HCT116 (cell line): ENCODE data around the gene CDKN1C. TPM values are rescaled to one million over a fixed set of nuclear protein-coding genes. Genes with fewer than 3 reads are reported as not detected.

Experiments
- ATAC-seq: fragments of 200-7000 bp; cut with Tn5 transposase; 2 replicates; pipeline ENCODE4 v1.9.1; 2020; ENCODE audit warnings: mild to moderate bottlenecking, moderate library complexity
- BruUV-seq: library from RNA; stranded (reverse); fragments of 400-500 nt; replicated peaks from 2 replicates; lab custom pipeline; 2021; lab: Mats Ljungman, UMichigan
- CTCF ChIA-PET: fragments of 300-600 bp; sonication (Branson Sonifier 250); formaldehyde crosslinking; loops from one replicate; lab custom pipeline; 2021; ENCODE audit warnings: antibody characterized with exemption; lab: Charles Lee
- POLR2A ChIA-PET: fragments of 300-600, 350-600 bp; sonication (Branson Sonifier 250); formaldehyde crosslinking; loops from one replicate; lab custom pipeline; 2021; ENCODE audit warnings: antibody characterized with exemption; lab: Charles Lee
- RAD21 ChIA-PET, 2 experiments: fragments of 300-600 bp; sonication (Branson Sonifier 250); formaldehyde crosslinking; loops; one replicate each; lab custom pipeline; 2023; ENCODE audit warnings: low total read pairs in 2 of 2; ENCODE audit not compliant: uncharacterized antibody in 2 of 2, unreplicated experiment in 2 of 2, low non-redundant PET in 1 of 2; lab: Charles Lee
- DNase-seq: peaks from one replicate; pipeline ENCODE4 v3.0.0-alpha.2; 2010; ENCODE audit warnings: low read depth, low spot score
- H2AFZ ChIP-seq: fragments of 200-600 bp; shearing (Covaris generic), sonication (generic); 2 replicates; pipeline ENCODE4 v1.6.1; 2017; ENCODE audit warnings: low read depth, mixed run types, mixed read lengths, antibody characterized with exemption, low read length; ENCODE audit not compliant: poor library complexity, severe bottlenecking
- H3K27ac ChIP-seq: 2 replicates; pipeline ENCODE4 v1.5.1; 2012; ENCODE audit warnings: low read depth, low read length
- H3K27me3 ChIP-seq: fragments of 200-600 bp; sonication (generic); 2 replicates; pipeline ENCODE4 v1.6.1; 2016; ENCODE audit warnings: mixed run types, low read length, mixed read lengths; ENCODE audit not compliant: insufficient read depth
- H3K36me3 ChIP-seq, 2 experiments: fragments of 200-500 bp in 1 of 2; fragments of 200-600 bp in 1 of 2; sonication (Bioruptor generic) in 1 of 2; sonication (generic) in 1 of 2; 2 replicates each; pipeline versions ENCODE4 v1.5.1 to v1.6.1; 2014 to 2016; ENCODE audit warnings: low read length in 2 of 2, inconsistent platforms in 1 of 2, mixed read lengths in 1 of 2, mixed run types in 1 of 2; ENCODE audit not compliant: insufficient read depth in 2 of 2, control insufficient read depth in 1 of 2
- H3K4me1 ChIP-seq, 2 experiments: fragments of 200-600 bp in 1 of 2; sonication (generic) in 1 of 2; 2 replicates each; pipeline versions ENCODE4 v1.5.1 to v1.6.1; 2012 to 2017; ENCODE audit warnings: low read length in 2 of 2, inconsistent platforms in 1 of 2, mild to moderate bottlenecking in 1 of 2, mixed read lengths in 1 of 2, mixed run types in 1 of 2, moderate library complexity in 1 of 2; ENCODE audit not compliant: insufficient read depth in 2 of 2, control insufficient read depth in 1 of 2
- H3K4me2 ChIP-seq: fragments of 200-600 bp; sonication (generic); 2 replicates; pipeline ENCODE4 v1.6.1; 2017; ENCODE audit warnings: mixed run types, low read length, mixed read lengths
- H3K4me3 ChIP-seq, 2 experiments: fragments of 200-600 bp in 1 of 2; sonication (generic) in 1 of 2; replicated peaks in 1 of 2; 2 replicates each; pipeline ENCODE4 v1.5.1; 2011 to 2016; ENCODE audit warnings: low read length in 2 of 2, control low read depth in 1 of 2, low read depth in 1 of 2, mild to moderate bottlenecking in 1 of 2, mixed read lengths in 1 of 2, mixed run types in 1 of 2
- H3K79me2 ChIP-seq: fragments of 200-600 bp; sonication (generic); 2 replicates; pipeline ENCODE4 v1.6.1; 2017; ENCODE audit warnings: mild to moderate bottlenecking, mixed run types, low read length, moderate library complexity, mixed read lengths; ENCODE audit not compliant: insufficient read depth
- H3K9ac ChIP-seq: fragments of 200-600 bp; sonication (generic); 2 replicates; pipeline ENCODE4 v1.6.1; 2016; ENCODE audit warnings: low read length, mixed read lengths
- H3K9me2 ChIP-seq: fragments of 200-600 bp; sonication (generic), shearing (Covaris generic); 2 replicates; pipeline ENCODE4 v1.6.1; 2017; ENCODE audit warnings: mixed run types, mild to moderate bottlenecking, moderate library complexity; ENCODE audit not compliant: insufficient read depth
- H3K9me3 ChIP-seq, 2 experiments: fragments of 200-500 bp in 1 of 2; fragments of 200-600 bp in 1 of 2; sonication (Bioruptor generic) in 1 of 2; sonication (generic) in 1 of 2; 2 replicates each; pipeline ENCODE4 v1.6.1; 2014 to 2017; ENCODE audit warnings: low read length in 2 of 2, mixed read lengths in 2 of 2, inconsistent platforms in 1 of 2, low read depth in 1 of 2, mild to moderate bottlenecking in 1 of 2, mixed run types in 1 of 2, moderate library complexity in 1 of 2; ENCODE audit not compliant: control insufficient read depth in 1 of 2, insufficient read depth in 1 of 2
- H4K20me1 ChIP-seq: fragments of 200-600 bp; sonication (generic), shearing (Covaris generic); 2 replicates; pipeline ENCODE4 v1.6.1; 2017; ENCODE audit warnings: mixed run types, mild to moderate bottlenecking, moderate library complexity; ENCODE audit not compliant: insufficient read depth
- ELF1 ChIP-seq: IDR thresholded peaks from 2 replicates; pipeline ENCODE4 v1.6.1; 2012; ENCODE audit warnings: low read depth, borderline replicate concordance
- EZH2 ChIP-seq: fragments of 200-600 bp; sonication (generic); IDR thresholded peaks from 2 replicates; pipeline ENCODE4 v1.6.1; 2017; ENCODE audit warnings: antibody characterized with exemption, mixed run types
- SP1 ChIP-seq: IDR thresholded peaks from 2 replicates; pipeline ENCODE4 v1.6.1; 2012; ENCODE audit warnings: low read depth
- SRF ChIP-seq: IDR thresholded peaks from 2 replicates; pipeline ENCODE4 v1.6.1; 2012; ENCODE audit warnings: low read depth
- TCF7L2 ChIP-seq: IDR thresholded peaks from 2 replicates; pipeline ENCODE4 v1.7.0; 2011; ENCODE audit warnings: borderline replicate concordance, inconsistent platforms; ENCODE audit not compliant: insufficient read depth, insufficient read length; ENCODE audit errors: extremely low read depth
- YY1 ChIP-seq: IDR thresholded peaks from 2 replicates; pipeline ENCODE4 v1.6.1; 2011; ENCODE audit warnings: low read length, low read depth, moderate library complexity, mild to moderate bottlenecking; ENCODE audit not compliant: insufficient replicate concordance; ENCODE audit errors: extremely low read depth
- ZNF274 ChIP-seq: fragments of 200-500 bp; sonication (Bioruptor generic); IDR thresholded peaks from 2 replicates; pipeline ENCODE4 v1.6.1; 2014; ENCODE audit warnings: mild to moderate bottlenecking, low read depth, low read length, inconsistent platforms
- intact Hi-C: fragments of 100-400 bp; cut with micrococcal nuclease; formaldehyde crosslinking; loops from 2 replicates; pipeline ENCODE4 v1.10.0; 2022
- total RNA-seq: library from RNA; stranded (reverse); gene quantifications from one replicate; pipeline ENCODE4 v1.2.1, GENCODE V29; 2021; ENCODE audit not compliant: unreplicated experiment
- TF ChIP-seq, protein P1 (sequence below): IDR thresholded peaks from 2 replicates; pipeline ENCODE4 v1.6.1; 2012
- TF ChIP-seq, protein P2 (sequence below): IDR thresholded peaks from 2 replicates; pipeline ENCODE4 v1.6.1; 2012
- TF ChIP-seq, protein P3 (sequence below): IDR thresholded peaks from 2 replicates; pipeline ENCODE4 v1.6.1; 2011; ENCODE audit warnings: mild to moderate bottlenecking, low read length, moderate library complexity; ENCODE audit not compliant: insufficient replicate concordance; ENCODE audit errors: extremely low read depth

The CDKN1C gene
- total RNA-seq, 1 experiment from 2014 or later: 24.0 TPM

DNA sequence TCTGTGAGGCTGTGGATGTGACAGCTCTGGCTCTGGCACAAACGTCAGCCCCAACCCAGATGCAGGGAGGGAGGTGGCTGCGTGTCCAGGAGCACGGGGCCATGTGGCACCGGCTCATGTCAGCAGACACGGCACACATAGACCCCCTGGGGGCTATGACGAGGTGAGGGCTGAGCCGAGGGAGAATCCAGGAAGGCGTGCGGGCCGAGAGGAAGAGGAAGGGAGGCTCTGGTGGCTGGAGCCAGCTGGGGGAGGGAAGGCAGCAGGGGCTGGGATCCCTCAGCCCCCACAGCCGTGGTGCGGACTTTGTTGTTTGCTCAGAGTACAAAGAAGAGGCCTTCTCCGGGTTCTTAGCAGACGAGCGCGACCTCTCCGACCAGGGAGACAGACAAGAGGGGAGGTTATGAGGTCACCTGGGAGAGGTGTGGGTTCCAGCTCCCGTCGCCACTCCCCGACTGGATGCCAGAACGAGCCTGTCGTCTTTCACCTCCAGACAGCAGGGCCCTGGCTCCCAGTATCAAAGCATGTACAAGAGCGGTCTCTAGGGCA, 46.1 kb downstream of the CDKN1C start:
- no peak overlapping the region for H3K4me3 ChIP-seq
- H3K9me3 ChIP-seq: no peaks in the 10 kb centered on the region
- no peak overlapping the region for H3K27ac ChIP-seq
- POLR2A ChIA-PET: no interaction called here
- BruUV-seq: no TSS peak
- DNase-seq (no peak), ATAC-seq (no peak)
- H3K36me3 ChIP-seq: no peaks in the 10 kb centered on the region
- RAD21 ChIA-PET: no interaction called here
- intact Hi-C loops: no loop called here
- TF ChIP-seq SRF (no peak), SP1 (no peak), YY1 (no peak), EZH2 (no peak), ZNF274 (no peak), ELF1 (no peak), TCF7L2 (no peak)
- TF ChIP-seq, protein P1, sequence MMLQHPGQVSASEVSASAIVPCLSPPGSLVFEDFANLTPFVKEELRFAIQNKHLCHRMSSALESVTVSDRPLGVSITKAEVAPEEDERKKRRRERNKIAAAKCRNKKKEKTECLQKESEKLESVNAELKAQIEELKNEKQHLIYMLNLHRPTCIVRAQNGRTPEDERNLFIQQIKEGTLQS: no peak
- TF ChIP-seq, protein P2, sequence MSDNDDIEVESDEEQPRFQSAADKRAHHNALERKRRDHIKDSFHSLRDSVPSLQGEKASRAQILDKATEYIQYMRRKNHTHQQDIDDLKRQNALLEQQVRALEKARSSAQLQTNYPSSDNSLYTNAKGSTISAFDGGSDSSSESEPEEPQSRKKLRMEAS: no peak
- TF ChIP-seq, protein P3, sequence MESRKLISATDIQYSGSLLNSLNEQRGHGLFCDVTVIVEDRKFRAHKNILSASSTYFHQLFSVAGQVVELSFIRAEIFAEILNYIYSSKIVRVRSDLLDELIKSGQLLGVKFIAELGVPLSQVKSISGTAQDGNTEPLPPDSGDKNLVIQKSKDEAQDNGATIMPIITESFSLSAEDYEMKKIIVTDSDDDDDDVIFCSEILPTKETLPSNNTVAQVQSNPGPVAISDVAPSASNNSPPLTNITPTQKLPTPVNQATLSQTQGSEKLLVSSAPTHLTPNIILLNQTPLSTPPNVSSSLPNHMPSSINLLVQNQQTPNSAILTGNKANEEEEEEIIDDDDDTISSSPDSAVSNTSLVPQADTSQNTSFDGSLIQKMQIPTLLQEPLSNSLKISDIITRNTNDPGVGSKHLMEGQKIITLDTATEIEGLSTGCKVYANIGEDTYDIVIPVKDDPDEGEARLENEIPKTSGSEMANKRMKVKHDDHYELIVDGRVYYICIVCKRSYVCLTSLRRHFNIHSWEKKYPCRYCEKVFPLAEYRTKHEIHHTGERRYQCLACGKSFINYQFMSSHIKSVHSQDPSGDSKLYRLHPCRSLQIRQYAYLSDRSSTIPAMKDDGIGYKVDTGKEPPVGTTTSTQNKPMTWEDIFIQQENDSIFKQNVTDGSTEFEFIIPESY: no peak
- no peak overlapping the region for H2AFZ ChIP-seq
- no peaks in the 10 kb centered on the region for H3K79me2 ChIP-seq
- H3K9ac ChIP-seq: no peak overlapping the region
- CTCF ChIA-PET: no interaction called here
- H3K4me2 ChIP-seq: no peak overlapping the region
- no peaks in the 10 kb centered on the region for H3K27me3 ChIP-seq
- no peaks in the 10 kb centered on the region for H4K20me1 ChIP-seq
- no peaks in the 10 kb centered on the region for H3K9me2 ChIP-seq
- peaks cover 8 to 27% of the 10 kb centered on the region in 2 experiments; a peak in 3 of 4 replicates for H3K4me1 ChIP-seq
